Measurements from ENCODE around the gene AHCTF1. TPM values are rescaled to one million over a fixed set of nuclear protein-coding genes. Genes with fewer than 3 reads are reported as not detected.

The AHCTF1 gene
- total and polyA plus RNA-seq, 9 of the 15 experiments (the other 6 are each of a cell fraction or from before 2014, with no cell fraction given) = 9.4 to 102 (median 47.6) TPM

- TF ChIP-seq, protein P1, sequence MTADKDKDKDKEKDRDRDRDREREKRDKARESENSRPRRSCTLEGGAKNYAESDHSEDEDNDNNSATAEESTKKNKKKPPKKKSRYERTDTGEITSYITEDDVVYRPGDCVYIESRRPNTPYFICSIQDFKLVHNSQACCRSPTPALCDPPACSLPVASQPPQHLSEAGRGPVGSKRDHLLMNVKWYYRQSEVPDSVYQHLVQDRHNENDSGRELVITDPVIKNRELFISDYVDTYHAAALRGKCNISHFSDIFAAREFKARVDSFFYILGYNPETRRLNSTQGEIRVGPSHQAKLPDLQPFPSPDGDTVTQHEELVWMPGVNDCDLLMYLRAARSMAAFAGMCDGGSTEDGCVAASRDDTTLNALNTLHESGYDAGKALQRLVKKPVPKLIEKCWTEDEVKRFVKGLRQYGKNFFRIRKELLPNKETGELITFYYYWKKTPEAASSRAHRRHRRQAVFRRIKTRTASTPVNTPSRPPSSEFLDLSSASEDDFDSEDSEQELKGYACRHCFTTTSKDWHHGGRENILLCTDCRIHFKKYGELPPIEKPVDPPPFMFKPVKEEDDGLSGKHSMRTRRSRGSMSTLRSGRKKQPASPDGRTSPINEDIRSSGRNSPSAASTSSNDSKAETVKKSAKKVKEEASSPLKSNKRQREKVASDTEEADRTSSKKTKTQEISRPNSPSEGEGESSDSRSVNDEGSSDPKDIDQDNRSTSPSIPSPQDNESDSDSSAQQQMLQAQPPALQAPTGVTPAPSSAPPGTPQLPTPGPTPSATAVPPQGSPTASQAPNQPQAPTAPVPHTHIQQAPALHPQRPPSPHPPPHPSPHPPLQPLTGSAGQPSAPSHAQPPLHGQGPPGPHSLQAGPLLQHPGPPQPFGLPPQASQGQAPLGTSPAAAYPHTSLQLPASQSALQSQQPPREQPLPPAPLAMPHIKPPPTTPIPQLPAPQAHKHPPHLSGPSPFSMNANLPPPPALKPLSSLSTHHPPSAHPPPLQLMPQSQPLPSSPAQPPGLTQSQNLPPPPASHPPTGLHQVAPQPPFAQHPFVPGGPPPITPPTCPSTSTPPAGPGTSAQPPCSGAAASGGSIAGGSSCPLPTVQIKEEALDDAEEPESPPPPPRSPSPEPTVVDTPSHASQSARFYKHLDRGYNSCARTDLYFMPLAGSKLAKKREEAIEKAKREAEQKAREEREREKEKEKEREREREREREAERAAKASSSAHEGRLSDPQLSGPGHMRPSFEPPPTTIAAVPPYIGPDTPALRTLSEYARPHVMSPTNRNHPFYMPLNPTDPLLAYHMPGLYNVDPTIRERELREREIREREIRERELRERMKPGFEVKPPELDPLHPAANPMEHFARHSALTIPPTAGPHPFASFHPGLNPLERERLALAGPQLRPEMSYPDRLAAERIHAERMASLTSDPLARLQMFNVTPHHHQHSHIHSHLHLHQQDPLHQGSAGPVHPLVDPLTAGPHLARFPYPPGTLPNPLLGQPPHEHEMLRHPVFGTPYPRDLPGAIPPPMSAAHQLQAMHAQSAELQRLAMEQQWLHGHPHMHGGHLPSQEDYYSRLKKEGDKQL (CRISPR knock-in tag; IDR thresholded peaks at IDR 0.05; ENCODE audit: borderline replicate concordance) = no peak
- TF ChIP-seq SMAD4 (CRISPR knock-in tag; conservative IDR thresholded peaks at IDR 0.05) (no peak), ZNF561 (CRISPR knock-in tag; conservative IDR thresholded peaks at IDR 0.05) (no peak), RAD51 (IDR thresholded peaks at IDR 0.05; ENCODE audit: borderline replicate concordance, low read depth) (no peak), MECOM (CRISPR knock-in tag; IDR thresholded peaks at IDR 0.05) (no peak), ELF4 (CRISPR knock-in tag; IDR thresholded peaks at IDR 0.05) (no peak), NFE2L1 (tag; IDR thresholded peaks at IDR 0.05; ENCODE audit: borderline replicate concordance, low read depth) (peak; percentile 31; the same call in 1 of the 2 replicates), DDX20 (tag; IDR thresholded peaks at IDR 0.05; ENCODE audit: low read depth) (no peak), ZBTB2 (IDR thresholded peaks at IDR 0.05) (no peak), HMG20B (CRISPR knock-in tag; IDR thresholded peaks at IDR 0.05) (no peak), RFX7 (CRISPR knock-in tag; IDR thresholded peaks at IDR 0.05) (no peak), NR3C1 (CRISPR knock-in tag; IDR thresholded peaks at IDR 0.05) (no peak)
- TF ChIP-seq, protein P2, sequence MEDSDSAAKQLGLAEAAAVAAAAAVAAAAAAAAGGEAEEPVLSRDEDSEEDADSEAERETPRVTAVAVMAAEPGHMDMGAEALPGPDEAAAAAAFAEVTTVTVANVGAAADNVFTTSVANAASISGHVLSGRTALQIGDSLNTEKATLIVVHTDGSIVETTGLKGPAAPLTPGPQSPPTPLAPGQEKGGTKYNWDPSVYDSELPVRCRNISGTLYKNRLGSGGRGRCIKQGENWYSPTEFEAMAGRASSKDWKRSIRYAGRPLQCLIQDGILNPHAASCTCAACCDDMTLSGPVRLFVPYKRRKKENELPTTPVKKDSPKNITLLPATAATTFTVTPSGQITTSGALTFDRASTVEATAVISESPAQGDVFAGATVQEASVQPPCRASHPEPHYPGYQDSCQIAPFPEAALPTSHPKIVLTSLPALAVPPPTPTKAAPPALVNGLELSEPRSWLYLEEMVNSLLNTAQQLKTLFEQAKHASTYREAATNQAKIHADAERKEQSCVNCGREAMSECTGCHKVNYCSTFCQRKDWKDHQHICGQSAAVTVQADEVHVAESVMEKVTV (CRISPR knock-in tag; IDR thresholded peaks at IDR 0.05) = peak; percentile 42; the same call in 1 of the 2 replicates
Observed at GRCh38 chr1:246959944-246960693, 28.4 kb upstream of the AHCTF1 start (continued).

All from K562 (cell line).